Adrenal gland (tissue), 5 donors: ENCODE data around the gene SLC25A31.

Experiments used
- POLR2A ChIP-seq, 2 donors: fragments of 450-650 bp; IDR thresholded peaks; one replicate each; pipeline ENCODE4 v1.6.1; 2017; ENCODE audit warnings: antibody characterized with exemption in 2 of 2, mild to moderate bottlenecking in 2 of 2, moderate library complexity in 1 of 2
- TF ChIP-seq, protein P1 (sequence below), 6 experiments: fragments of 450-650 bp in 4 of 6; fragments of 200-600 bp in 2 of 6; sonication (generic) in 1 of 6; IDR thresholded peaks; 1 replicate in 5 of 6; 2 replicates in 1 of 6; pipeline versions ENCODE4 v1.5.1 to v1.8.0; 2016 to 2021; ENCODE audit warnings: antibody characterized with exemption in 6 of 6, mild to moderate bottlenecking in 2 of 6, moderate library complexity in 1 of 6
- donor health status: DM: no; HTN: no; CAD: no.

DNA sequence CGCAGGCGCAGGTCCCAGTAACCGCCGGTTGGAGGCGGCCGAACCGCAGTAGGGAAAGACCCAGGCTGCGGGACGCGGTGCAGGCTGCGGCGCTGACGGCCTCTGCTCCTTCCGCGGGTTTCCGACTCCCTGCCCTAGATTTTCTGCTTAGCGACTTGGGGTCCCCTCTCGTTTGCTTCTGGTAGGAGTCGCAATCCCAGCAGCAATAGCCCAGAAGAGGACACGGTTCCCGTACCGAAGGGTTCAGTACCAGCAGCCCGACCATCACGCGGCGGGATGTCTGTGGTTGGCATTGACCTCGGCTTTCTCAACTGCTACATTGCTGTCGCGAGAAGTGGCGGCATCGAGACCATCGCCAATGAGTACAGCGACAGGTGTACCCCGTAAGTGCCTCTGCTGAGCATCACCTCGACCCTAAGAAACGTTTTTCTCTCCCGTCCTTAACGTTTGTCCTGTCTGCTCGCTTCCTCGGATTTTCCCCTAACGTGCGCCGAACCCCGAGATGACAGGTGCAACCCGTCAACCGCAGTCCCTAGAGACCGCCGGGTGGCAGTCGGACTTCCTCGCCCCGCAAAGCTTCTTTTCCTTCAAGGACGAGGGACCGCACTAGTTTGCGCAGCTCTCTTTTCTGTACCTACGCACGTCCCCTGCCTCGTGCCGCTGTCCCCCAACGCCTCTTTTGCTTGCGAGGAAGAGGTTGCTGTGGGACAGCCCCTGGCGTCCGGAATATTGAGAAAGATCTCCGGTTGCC lies 52.2 kb downstream of the SLC25A31 start, which contains the start of gene HSPA4L:
- TF ChIP-seq, protein P1, sequence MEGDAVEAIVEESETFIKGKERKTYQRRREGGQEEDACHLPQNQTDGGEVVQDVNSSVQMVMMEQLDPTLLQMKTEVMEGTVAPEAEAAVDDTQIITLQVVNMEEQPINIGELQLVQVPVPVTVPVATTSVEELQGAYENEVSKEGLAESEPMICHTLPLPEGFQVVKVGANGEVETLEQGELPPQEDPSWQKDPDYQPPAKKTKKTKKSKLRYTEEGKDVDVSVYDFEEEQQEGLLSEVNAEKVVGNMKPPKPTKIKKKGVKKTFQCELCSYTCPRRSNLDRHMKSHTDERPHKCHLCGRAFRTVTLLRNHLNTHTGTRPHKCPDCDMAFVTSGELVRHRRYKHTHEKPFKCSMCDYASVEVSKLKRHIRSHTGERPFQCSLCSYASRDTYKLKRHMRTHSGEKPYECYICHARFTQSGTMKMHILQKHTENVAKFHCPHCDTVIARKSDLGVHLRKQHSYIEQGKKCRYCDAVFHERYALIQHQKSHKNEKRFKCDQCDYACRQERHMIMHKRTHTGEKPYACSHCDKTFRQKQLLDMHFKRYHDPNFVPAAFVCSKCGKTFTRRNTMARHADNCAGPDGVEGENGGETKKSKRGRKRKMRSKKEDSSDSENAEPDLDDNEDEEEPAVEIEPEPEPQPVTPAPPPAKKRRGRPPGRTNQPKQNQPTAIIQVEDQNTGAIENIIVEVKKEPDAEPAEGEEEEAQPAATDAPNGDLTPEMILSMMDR (IDR thresholded peaks at IDR 0.05) = peak; percentile 5 to 74 (median 46)
- peak; percentile 88 to 99 for TF ChIP-seq POLR2A (IDR thresholded peaks at IDR 0.05)
